ENCODE results near the gene AFF3. TPM values are rescaled to one million over a fixed set of nuclear protein-coding genes. Genes with fewer than 3 reads are reported as not detected.

The AFF3 gene
- total RNA-seq, 1 experiment from 2014 or later = 0.05 TPM

GRCh38 chr2:99852956-99853355 is 289.4 kb downstream of the AFF3 start:
- no peak for DNase-seq
- H3K4me1 ChIP-seq = no peaks in the 10 kb centered on the region
- intact Hi-C loops (cut with micrococcal nuclease; ENCODE audit: unreplicated experiment) = no loop called here
- ChIA-PET POLR2A (no interaction called here), CTCF (no interaction called here)
- Mint-ChIP-seq H3K27ac (ENCODE audit: unreplicated experiment) (no peak overlapping the region), H3K4me3 (ENCODE audit: unreplicated experiment) (no peak overlapping the region), H3K36me3 (ENCODE audit: insufficient read depth, unreplicated experiment) (no peaks in the 10 kb centered on the region), H3K9me3 (ENCODE audit: unreplicated experiment) (no peaks in the 10 kb centered on the region), H3K27me3 (ENCODE audit: insufficient read depth, unreplicated experiment) (peaks cover 7% of the 10 kb centered on the region), H3K4me1 (ENCODE audit: low read depth, unreplicated experiment) (no peaks in the 10 kb centered on the region)
- no peaks in the 10 kb centered on the region for H3K36me3 ChIP-seq (ENCODE audit: control insufficient read depth, insufficient read depth, low read length)
- BruUV-seq (replicated peaks) = no TSS peak
- no peak for TF ChIP-seq CTCF (IDR thresholded peaks at IDR 0.05; ENCODE audit: insufficient read depth in 1 of 2, low read depth in 1 of 2, low read length in 1 of 2, severe bottlenecking in 1 of 2, unreplicated experiment in 1 of 2)
- no peaks in the 10 kb centered on the region for H3K27me3 ChIP-seq (replicated peaks; ENCODE audit: control insufficient read depth, insufficient read depth, low read length)
- no peak overlapping the region for H3K4me3 ChIP-seq (ENCODE audit: low read depth, low read length)
- no peaks in the 10 kb centered on the region for H3K9me3 ChIP-seq

- intact Hi-C loops (cut with micrococcal nuclease; ENCODE audit: unreplicated experiment) = no loop called here
- H3K36me3 ChIP-seq (ENCODE audit: control insufficient read depth, insufficient read depth, low read length) = no peaks in the 10 kb centered on the region
- H3K4me3 Mint-ChIP-seq (ENCODE audit: unreplicated experiment) = no peak overlapping the region
- BruUV-seq (replicated peaks) = no TSS peak
- H3K27me3 ChIP-seq (replicated peaks; ENCODE audit: control insufficient read depth, insufficient read depth, low read length) = no peaks in the 10 kb centered on the region
- no peak overlapping the region for H3K27ac Mint-ChIP-seq (ENCODE audit: unreplicated experiment)
- no peaks in the 10 kb centered on the region for H3K9me3 ChIP-seq
- H3K27me3 Mint-ChIP-seq (ENCODE audit: insufficient read depth, unreplicated experiment) = peaks cover 10% of the 10 kb centered on the region
- CTCF ChIA-PET = no interaction called here
- no peak for TF ChIP-seq CTCF (IDR thresholded peaks at IDR 0.05; ENCODE audit: insufficient read depth in 1 of 2, low read depth in 1 of 2, low read length in 1 of 2, severe bottlenecking in 1 of 2, unreplicated experiment in 1 of 2)
- no peaks in the 10 kb centered on the region for H3K9me3 Mint-ChIP-seq (ENCODE audit: unreplicated experiment)
- no peaks in the 10 kb centered on the region for H3K4me1 ChIP-seq
- no peaks in the 10 kb centered on the region for H3K4me1 Mint-ChIP-seq (ENCODE audit: low read depth, unreplicated experiment)
- no peak overlapping the region for H3K4me3 ChIP-seq (ENCODE audit: low read depth, low read length)
- POLR2A ChIA-PET = no interaction called here
- H3K36me3 Mint-ChIP-seq (ENCODE audit: insufficient read depth, unreplicated experiment) = no peaks in the 10 kb centered on the region
- no peak for DNase-seq
These were observed 289.9 kb downstream of the AFF3 start for GRCh38 chr2:99852376-99852934.

- Histone ChIP-seq H3K9me3 (no peaks in the 10 kb centered on the region), H3K27me3 (replicated peaks; ENCODE audit: control insufficient read depth, insufficient read depth, low read length) (no peaks in the 10 kb centered on the region), H3K4me1 (no peaks in the 10 kb centered on the region), H3K36me3 (ENCODE audit: control insufficient read depth, insufficient read depth, low read length) (no peaks in the 10 kb centered on the region), H3K4me3 (ENCODE audit: low read depth, low read length) (no peak overlapping the region)
- H3K9me3 Mint-ChIP-seq (ENCODE audit: unreplicated experiment) = no peaks in the 10 kb centered on the region
- POLR2A ChIA-PET = no interaction called here
- no peak for DNase-seq
- peaks cover 10% of the 10 kb centered on the region for H3K27me3 Mint-ChIP-seq (ENCODE audit: insufficient read depth, unreplicated experiment)
- intact Hi-C loops (cut with micrococcal nuclease; ENCODE audit: unreplicated experiment) = no loop called here
- H3K4me1 Mint-ChIP-seq (ENCODE audit: low read depth, unreplicated experiment) = no peaks in the 10 kb centered on the region
- CTCF ChIA-PET = no interaction called here
- no peak for TF ChIP-seq CTCF (IDR thresholded peaks at IDR 0.05; ENCODE audit: insufficient read depth in 1 of 2, low read depth in 1 of 2, low read length in 1 of 2, severe bottlenecking in 1 of 2, unreplicated experiment in 1 of 2)
- H3K36me3 Mint-ChIP-seq (ENCODE audit: insufficient read depth, unreplicated experiment) = no peaks in the 10 kb centered on the region
- no peak overlapping the region for H3K27ac Mint-ChIP-seq (ENCODE audit: unreplicated experiment)
- BruUV-seq (replicated peaks) = no TSS peak
- no peak overlapping the region for H3K4me3 Mint-ChIP-seq (ENCODE audit: unreplicated experiment)
These were observed 290.6 kb downstream of the AFF3 start for GRCh38 chr2:99851811-99852210.
